ENCODE results near the gene AHI1.

AHI1 gene

DNA sequence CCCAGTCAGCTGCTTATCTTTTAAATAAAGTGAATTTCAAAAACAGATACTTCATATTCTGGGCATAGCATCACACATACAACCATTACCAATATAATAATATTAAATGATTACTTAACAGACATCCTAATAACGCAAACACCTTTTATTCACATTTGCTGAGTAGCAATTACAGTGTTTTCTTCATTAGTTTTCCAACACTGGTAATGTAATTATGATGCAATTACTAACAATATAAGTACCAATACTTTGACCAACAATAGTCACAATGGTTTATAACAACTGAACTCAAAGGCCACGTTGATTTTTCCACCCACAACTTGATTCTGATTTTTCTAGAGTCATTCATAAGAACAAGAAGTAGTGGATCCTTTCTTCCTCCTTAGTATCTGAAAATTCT is 212.4 kb downstream of the AHI1 start:
- DNase-seq: no peak

GRCh38 chr6:135283926-135284325 is 213.6 kb downstream of the AHI1 start:
- peak; percentile 3 for DNase-seq

GRCh38 chr6:135282395-135282794 is 215.1 kb downstream of the AHI1 start:
- DNase-seq: no peak

DNA sequence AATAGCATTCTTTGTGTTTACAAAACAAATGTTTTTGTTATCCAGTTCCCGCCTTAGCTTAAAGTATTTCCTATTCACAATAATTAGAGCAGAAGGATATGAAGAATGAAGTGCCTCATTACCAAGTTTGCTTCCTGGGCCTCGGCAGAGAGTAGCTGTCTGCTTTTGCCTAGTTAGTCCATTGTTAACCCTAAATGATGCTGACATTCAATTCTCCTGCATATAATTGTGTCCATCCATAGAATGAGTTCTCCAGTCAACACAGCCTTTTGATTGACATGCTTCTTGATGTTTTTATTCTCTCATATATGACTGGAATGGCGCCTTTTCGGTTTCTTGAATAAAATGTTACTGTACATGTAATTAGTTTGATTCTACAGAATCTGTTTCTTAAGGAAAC is 215.6 kb downstream of the AHI1 start:
- no peak for DNase-seq

- no peak for DNase-seq
These were observed 216.3 kb downstream of the AHI1 start for GRCh38 chr6:135281227-135281626.

GRCh38 chr6:135280375-135281136 is 217.0 kb downstream of the AHI1 start:
- no peak for DNase-seq

GRCh38 chr6:135277422-135277821 is 220.1 kb downstream of the AHI1 start:
- no peak for DNase-seq

DNA sequence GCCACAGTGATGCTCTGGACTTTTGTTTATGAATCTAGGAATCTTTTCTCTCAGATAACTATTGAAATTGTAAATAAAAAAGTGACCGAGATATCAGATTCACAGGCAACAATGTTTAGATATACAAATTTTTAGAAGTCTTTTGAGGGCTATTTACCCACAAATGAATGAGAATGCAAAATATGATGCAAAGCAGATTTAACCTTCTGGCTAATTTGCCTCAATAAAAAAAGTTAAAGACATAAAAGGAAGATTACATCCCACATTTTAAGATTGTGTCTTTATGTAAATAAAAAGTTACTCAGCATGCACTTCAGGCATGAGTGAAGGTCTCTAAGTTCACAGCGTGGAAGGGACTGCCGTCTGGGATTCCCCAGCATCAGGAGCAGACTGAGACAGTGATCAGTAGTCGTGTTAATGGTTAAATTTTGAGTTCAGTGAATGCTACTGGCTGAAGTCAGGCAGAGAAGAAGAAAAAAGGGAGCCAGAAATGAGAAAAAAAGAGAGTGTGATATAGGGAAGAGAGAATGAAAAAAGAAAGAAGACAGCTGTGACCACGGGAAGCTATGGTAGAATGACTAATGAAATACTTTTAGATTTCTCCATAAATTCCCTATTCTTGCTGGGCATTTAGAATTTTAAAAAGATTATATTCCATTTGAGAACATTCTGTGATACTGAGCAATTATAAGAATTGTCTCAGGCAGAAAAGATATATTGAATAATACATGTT is 222.8 kb downstream of the AHI1 start:
- DNase-seq: no peak

GRCh38 chr6:135271626-135272025 is 225.9 kb downstream of the AHI1 start:
- no peak for DNase-seq

GRCh38 chr6:135270676-135271536 is 226.6 kb downstream of the AHI1 start:
- DNase-seq: peak; percentile 95

DNA sequence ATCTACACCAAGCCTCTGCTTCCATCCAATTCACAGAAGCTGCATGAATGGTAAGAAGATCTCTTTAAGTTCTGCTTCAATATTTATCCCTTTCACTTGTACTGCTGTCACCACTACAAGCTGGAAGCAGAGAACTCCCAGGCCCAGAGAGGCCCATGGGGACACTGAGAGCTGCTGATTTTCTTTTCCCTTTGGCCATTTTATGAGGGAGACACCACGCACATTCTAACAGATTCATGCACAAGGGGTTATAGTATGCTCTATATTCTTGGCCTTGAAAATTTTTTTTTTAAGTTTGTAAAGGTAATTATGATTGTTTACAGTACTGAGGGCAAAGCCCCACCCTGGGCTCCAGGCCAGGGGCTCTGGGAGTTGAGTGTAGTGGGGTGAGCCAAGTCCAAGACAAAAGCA is 228.1 kb downstream of the AHI1 start:
- DNase-seq: no peak

GRCh38 chr6:135268740-135269139 is 228.8 kb downstream of the AHI1 start:
- DNase-seq: no peak

DNA sequence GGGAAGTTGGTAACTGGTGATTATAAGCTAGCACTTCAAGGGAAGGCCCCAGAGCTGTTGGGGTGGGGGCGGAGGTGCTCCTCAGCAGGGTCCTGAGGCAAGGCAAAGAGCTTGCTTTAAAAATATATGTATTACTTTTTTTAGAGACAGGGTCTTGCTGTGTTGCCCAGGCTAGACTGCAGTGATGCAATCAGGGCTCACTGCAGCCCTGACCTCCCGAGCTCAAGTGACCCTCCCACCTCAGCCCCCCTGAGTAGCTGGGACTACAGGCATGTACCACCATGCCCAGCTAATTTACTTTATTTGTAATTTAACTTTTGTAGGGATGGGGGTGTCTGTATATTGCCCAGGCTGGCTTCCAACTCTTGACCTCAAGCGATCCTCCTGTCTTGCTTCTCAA is 229.3 kb downstream of the AHI1 start:
- no peak for DNase-seq

- DNase-seq: peak; percentile 38
These were observed 230.5 kb downstream of the AHI1 start for GRCh38 chr6:135267085-135267484.

DNA sequence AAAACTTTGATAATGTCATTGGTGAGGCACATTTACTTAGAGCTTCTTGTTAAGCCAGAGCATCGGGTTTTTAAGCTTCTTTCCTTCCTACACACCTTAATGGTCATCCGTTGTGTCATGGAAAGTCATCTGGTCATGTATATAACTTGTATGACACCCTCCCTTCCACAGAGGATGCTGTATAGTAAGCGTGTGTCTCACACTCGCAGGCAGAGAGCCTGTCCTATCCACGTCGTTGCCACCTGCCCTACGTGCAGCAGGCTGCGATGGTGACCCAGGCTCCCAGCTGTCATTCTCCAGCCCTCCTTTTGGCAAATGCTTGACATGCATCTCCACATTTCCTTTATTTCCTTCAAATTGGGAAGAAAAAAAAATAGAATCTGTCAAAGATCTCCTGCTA is 230.9 kb downstream of the AHI1 start:
- DNase-seq: peak; percentile 38

DNA sequence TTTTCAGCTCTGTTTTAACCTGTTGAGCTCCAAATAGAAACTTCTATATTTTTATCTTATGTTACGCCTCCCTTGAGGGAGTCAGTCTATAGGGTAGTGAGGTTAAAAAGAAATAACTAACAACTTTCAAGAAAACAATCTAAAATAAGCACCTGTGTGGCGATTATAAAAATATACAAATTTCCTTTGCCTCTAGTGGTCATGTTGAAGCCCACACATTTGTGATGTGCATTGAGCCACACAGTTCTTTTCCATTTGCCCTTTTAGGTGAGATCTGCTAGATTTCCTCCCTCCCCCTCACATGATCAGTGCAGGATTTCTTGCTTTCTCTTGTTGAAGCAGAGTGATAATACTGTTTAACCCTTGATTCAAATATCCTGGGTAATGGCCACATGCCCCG is 232.3 kb downstream of the AHI1 start:
- no peak for DNase-seq

DNA sequence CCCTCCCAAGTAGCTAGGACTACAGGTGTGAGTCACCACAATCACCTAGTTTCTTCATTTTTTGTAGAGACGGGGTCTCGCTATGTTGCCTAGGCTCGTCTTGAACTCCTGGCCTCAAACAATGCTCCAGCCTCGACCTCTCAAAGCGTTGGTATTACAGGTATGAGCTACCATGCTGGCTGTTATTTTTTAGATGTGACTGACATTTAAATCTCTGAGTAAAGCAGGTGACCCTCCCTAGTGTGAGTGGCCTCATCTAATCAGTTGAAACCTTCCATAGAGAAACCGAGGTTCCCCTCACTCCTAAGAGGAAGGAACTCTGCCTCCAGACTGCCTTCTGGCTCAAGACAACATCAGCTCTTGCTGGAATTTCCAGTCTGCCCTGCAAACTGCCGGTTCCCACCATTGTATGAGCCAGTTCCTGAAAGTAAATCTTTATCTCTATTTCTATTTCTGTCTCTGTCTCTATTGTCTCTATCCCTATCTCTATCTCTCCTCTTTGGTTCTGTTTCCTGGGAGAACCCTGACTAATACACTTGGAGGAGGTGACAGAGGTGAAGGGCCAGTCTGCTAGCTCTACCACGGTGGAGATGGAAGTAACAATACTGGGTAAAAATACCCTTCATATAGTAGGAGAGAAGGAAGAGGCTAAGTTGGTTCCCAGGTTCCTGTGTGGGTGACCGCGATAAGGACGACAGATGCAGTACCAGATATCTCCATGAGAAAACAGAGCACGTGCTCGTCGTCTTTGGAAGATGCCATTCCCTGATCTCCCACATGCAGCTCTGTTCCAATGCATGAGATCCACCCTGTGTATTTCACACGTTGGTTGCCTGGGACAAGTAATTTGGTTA is 235.4 kb downstream of the AHI1 start:
- no peak for DNase-seq

GRCh38 chr6:135260612-135261011 is 236.9 kb downstream of the AHI1 start:
- DNase-seq: no peak

GRCh38 chr6:135258970-135259369 is 238.6 kb downstream of the AHI1 start:
- DNase-seq: no peak

GRCh38 chr6:135257631-135258405 is 239.7 kb downstream of the AHI1 start:
- no peak for DNase-seq

DNA sequence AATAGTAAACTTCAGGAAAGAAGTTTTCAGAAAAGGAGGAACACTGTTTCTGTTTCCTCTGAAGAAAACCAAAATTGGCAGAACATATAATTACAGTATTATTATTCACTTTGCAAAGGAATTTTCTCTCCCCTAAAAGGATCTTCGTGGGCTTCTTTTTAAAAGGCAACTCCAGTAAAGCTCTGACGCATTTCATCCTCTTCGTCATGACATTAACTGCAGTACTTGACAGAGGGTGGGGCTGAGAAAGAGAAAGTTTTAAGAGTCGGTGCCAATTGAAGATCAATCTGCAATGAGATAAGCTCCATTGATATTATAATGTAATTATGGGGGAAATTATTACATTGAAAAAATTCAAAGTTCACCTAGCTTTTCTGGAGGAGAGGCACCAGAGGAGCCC is 240.7 kb downstream of the AHI1 start:
- DNase-seq: no peak

DNA sequence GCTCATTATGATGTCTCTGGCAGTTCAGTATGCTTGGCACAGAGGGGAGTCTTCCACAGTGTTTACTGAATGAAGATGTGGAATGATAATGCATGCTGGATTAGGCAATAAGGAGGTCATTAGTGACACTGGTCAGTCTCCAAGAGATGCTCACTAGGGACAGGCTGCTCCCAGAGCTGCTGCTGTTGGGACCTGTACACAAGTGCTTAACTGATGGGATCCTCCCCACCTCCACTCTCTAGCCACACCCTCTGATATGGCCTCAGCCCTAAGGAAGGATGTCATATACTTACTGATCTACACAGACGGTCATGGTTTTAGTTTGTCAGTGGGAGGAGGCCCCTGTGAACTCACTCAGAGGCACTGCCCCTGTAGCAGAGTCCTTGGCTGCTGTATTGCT is 243.1 kb downstream of the AHI1 start:
- DNase-seq: no peak
